GM13976 (cell line): ENCODE data around the gene MMP15.
"Not testable (repeated sequence)": the region's sequence is repeated elsewhere in the genome, so short reads cannot be mapped to it uniquely, and the experiment has no call there.

Source experiments
- DNase-seq: peaks from one replicate; pipeline ENCODE4 v3.0.0; 2012; ENCODE audit warnings: low spot score
- in situ Hi-C: fragments of 300-500 bp; cut with MboI; formaldehyde crosslinking; loops from one replicate; pipeline ENCODE4 v1.12.0; 2022; ENCODE audit warnings: low sequenced_read_pairs, mixed read lengths, inconsistent platforms; ENCODE audit not compliant: unreplicated experiment
- TF ChIP-seq, protein P1 (sequence below): IDR thresholded peaks from 2 replicates; pipeline ENCODE4 v1.5.1; 2012; ENCODE audit warnings: borderline replicate concordance, mild to moderate bottlenecking; ENCODE audit not compliant: insufficient read depth; ENCODE audit errors: extremely low read depth, missing control alignments, control extremely low read depth

MMP15 gene

GRCh38 chr16:58025351-58026138 is at the start of gene MMP15:
Gene MMP15 (plus strand): TSS chr16:58025754. CDS start chr16:58026351, 597 bp downstream.
- peak; percentile 84 for DNase-seq
- in situ Hi-C loops = no loop called here
- TF ChIP-seq, protein P1, sequence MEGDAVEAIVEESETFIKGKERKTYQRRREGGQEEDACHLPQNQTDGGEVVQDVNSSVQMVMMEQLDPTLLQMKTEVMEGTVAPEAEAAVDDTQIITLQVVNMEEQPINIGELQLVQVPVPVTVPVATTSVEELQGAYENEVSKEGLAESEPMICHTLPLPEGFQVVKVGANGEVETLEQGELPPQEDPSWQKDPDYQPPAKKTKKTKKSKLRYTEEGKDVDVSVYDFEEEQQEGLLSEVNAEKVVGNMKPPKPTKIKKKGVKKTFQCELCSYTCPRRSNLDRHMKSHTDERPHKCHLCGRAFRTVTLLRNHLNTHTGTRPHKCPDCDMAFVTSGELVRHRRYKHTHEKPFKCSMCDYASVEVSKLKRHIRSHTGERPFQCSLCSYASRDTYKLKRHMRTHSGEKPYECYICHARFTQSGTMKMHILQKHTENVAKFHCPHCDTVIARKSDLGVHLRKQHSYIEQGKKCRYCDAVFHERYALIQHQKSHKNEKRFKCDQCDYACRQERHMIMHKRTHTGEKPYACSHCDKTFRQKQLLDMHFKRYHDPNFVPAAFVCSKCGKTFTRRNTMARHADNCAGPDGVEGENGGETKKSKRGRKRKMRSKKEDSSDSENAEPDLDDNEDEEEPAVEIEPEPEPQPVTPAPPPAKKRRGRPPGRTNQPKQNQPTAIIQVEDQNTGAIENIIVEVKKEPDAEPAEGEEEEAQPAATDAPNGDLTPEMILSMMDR = no peak

DNA sequence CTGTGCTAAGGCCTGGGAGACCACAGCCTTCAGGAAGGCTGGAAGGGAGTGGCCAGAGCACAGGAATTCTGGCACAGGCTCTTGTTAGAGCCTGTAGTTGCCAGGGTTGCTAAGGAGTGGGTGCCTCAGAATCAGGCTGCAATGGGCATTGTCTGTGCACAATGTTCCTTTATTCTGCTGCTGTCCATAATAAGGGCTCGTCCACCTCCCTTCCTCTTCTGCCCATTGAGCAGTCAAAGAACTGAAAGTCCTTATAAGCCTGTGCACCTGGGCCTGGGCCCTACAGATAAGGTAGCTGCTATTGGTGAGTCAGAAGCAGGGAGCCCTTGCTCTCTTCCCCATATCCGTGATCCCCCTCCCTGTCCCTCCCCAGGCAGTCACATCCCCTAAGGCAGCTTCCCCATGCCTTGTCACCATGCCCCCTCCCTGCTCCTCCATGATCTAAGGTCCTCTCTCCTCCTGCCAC is 49.2 kb upstream of the MMP15 start:
- in situ Hi-C loops = no loop called here
- TF ChIP-seq, protein P1 = no peak
- DNase-seq = no peak

DNA sequence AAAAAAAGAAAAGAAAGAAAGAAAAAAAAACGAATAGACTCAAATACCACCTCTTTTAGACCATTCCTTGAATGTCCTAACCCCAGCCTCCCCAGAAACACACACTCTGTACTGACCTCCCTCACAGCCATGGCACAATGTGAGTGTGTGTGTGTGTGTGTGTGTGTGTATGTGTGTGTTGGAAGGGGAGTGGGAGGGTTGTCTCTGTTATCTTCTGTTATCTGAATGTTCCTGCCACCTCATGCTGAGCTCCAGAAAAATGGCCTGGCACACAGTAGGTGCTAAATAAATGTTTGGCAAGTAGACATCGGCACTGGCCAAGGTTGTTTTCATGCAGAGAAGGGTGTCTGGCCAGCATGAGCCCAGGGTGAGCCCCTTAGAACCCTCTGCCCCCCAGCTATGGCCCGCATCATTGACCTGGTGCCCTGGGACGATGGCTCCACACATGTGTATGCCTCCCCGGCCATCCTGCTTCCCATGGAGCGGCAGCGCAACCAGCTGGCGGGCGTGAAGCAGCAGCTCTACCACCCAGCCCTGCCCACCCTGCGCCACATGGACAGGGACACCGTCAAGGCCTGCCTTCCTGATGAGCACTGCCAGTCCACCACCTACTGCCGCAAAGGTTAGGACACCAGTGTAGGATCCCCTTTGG is 48.0 kb upstream of the MMP15 start:
- no peak for DNase-seq
- in situ Hi-C loops = no loop called here
- TF ChIP-seq, protein P1 = no peak

DNA sequence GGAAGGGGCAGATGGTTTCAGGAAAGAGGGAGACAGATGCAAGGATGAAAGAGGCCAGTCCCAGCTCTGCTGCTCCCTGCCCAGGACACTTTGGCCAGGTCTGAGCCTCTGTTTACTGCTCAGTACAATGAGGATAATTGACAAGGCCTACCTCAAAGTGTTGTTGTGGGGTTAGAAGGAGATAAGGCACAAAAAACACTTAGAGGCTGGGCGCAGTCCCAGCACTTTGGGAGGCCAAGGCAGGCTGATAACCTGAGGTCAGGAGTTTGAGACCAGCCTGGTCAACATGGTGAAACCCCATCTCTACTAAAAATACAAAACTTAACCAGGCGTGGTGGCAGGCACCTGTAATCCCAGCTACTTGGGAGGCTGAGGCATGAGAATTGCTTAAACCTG is 47.5 kb upstream of the MMP15 start:
- in situ Hi-C loops, DNase-seq: not testable (repeated sequence)

DNA sequence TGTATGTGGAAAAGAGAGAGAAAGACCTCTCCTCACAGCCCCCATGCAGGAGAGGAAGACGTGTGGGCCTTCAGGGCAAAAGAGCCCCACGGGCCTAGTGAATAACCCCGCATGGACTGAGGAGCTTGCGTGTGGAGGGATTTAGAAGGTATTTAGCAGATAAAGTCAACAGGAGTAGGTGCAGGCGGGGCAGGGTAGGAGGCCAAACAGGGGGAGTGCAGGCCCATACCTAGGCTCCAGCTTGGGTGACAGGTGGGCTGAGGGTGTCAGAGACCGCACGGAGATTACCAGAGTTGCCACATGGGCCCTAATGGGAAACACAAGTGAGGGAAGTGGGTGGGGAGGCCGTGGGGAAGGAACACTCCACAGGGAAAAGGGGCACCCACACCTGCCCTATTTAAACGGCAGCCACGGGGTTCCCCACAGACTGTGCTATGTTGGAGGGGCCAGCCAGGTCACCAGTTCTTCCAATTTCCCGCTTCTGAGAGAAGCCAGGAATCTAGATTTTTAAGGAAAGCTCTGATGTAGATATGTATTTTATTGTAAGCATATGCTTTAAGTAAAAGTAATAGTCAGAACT is 46.5 kb upstream of the MMP15 start:
- in situ Hi-C loops = no loop called here
- TF ChIP-seq, protein P1 = no peak
- DNase-seq = no peak

DNA sequence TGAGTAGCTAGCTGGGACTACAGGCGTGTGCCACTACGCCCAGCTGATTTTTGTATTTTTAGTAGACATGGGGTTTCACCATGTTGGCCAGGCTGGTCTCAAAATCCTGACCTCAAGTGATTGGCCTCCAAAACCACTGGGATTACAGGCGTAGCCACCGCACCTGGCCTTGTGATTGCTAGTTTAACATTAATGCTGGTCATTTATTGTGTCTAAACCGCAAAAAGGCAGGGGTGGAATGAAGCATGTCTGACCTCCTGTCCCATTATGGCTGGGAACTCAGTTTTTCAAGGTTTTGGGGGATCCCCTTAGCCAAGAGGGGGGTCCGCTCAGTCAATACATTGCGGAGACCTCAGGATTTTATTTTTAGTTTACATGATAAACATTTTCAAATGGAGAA is 43.9 kb upstream of the MMP15 start:
- in situ Hi-C loops = no loop called here
- TF ChIP-seq, protein P1 = no peak
- DNase-seq = no peak

DNA sequence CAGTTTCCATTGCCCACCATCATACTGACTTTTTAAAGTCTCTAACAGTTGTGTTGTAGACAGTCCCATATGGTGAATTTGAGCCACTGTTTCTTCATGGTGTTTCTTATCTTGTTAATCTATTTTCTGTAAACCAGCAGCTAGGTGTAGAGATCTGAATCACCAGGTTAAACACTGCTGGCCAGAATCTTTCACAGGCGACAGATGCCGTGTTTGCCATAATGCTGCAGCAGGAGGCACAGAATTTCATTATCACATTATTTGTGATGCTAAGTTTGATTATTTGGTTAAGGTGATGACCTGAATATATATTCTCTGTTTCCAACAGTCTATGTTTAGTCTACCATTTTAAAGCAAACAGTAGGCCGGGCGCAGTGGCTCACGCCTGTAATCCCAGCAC is 43.2 kb upstream of the MMP15 start:
- in situ Hi-C loops = no loop called here
- no peak for DNase-seq
- TF ChIP-seq, protein P1 = no peak
